ENCODE results near the gene PTGES.

GRCh38 chr9:129761293-129761900, 8.6 kb upstream of the PTGES start:
- TF ChIP-seq POLR2A (IDR thresholded peaks at IDR 0.05), result no peak
- TF ChIP-seq CTCF (IDR thresholded peaks at IDR 0.05), result no peak

Measured in testis (tissue), 2 donors.